HG03095 (cell line): ENCODE measurements around the gene ZNF496.
"Not testable (repeated sequence)": the region's sequence is repeated elsewhere in the genome, so short reads cannot be mapped to it uniquely, and the experiment has no call there.

Experiments used
- ATAC-seq: cut with Tn5 transposase; IDR thresholded peaks from one replicate; pipeline ENCODE4 v1.9.1; 2021; ENCODE audit warnings: moderate library complexity; ENCODE audit not compliant: unreplicated experiment

Gene ZNF496

DNA sequence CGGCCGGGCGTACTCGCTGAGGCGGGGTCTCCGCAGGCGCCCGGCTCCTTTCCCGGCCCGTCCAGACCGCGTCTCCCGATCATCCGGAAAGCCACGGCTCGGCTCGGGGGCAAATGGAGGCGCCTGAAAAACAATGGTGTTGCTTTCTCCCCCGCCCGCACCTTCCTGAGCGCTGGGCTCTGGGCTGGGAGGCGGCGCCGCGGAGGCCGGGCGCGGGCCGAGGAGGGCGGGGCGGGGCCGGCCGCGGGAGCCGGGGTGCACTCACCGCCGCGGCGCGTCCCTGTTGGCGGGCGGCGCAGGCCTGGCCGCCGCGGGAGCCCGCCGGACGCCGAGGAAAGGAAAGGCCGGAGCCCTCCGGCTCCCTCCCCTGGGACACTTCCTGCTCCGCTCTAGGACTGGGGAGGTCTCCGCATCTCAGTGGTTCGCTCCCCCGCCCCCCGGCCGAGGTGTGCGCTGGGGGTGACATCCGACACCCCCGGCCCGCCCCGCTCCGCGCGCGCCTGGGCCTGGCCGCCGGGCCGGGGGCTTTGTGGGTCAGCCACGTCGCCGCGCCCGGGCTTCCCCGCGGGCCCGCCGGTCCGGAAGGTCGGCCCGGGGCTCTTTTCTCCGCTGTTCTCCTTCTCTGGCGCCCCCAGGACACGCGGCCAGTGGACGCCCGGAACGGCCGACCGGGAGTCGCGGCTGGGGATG lies at the start of gene ZNF496:
TSS of gene ZNF496 (minus strand) at position 343 of the 690 bp plus-strand sequence. CDS start 2,289 bp downstream, outside the sequence.
- peak; percentile 61 for ATAC-seq

DNA sequence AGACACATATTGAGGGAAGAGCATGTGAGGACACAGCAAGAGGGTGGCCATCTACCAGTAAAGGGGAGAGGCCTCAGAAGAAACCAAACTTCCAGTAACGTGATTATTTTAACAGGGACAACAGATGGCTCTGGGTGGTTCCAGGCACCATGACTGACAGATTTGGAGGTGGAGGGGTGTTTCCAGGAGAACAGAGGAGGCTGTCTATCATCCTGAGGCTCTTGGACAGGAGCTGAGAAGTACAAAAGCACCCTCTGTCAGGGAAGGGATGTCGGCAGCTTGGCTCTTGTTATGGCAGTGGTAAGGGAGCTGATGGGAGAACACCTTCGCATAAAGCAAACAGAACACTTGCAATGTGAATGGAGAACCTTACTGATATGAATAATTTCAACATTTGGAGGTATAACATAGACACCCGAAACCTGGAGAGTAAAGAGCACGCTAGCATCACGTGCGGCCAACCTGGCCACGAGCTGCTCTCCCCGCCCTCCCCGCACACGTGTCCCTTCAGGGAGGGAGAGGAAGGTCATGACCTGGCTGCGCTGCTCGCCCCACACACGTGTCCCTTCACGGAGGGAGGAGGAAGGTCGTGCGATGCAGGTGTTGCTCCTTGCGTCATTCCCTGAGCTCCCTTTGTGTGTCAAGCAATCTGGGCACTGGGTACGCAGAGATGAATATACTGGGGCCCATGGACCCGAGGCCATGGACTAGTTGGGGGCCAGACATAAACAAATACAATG lies 46.8 kb upstream of the ZNF496 start:
- ATAC-seq: no peak

DNA sequence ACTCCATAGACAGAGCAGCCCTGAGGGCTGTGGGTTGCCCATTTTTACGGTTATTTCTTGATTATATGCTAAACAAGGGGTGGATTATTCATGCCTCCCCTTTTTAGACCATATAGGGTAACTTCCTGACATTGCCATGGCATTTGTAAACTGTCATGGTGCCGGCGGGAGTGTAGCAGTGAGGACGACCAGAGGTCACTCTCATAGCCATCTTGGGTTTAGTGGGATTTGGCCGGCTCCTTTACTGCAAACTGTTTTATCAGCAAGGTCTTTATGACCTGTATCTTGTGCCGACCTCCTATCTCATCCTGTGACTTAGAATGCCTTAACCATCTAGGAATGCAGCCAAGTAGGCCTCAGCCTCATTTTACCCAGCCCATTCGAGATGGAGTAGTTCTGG lies 46.0 kb upstream of the ZNF496 start:
- not testable (repeated sequence) for ATAC-seq

DNA sequence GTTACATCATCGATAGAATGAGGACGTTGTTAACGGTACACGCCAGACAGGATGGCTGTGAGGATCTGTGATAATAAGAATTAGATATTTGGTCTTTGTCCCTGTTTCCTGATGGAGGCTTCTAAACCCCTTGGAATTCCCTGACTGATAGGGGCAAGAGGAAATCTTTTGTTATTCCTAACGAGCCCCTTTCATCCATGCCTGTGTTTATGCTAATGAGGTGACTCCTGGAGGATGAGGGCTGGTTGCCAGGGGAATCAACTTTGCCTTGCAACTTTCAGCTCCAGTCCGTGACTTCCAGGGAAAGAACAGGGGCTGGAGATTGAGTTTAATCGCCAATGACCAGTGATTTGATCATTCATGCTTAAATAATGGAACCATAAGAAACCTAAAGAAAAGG lies 45.0 kb upstream of the ZNF496 start:
- no peak for ATAC-seq

DNA sequence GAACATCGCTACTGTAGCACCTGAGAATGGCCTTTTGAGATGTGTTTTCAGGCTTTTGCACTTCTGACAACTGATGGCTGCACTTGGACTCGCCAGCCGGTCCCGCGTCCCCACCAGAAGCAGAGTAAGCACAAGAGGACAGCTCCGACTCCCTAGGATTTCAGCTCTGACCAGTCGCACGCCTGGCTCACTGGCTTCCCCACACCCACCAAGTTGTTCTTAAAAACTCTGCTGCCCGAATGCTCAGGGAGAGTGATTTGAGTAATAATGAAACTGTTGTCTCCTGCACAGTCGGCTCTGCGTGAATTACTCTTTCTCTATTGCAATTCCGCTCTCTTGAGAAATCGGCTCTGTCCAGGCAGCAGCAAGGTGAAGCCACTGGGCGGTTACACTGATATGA lies 44.1 kb upstream of the ZNF496 start:
- no peak for ATAC-seq

DNA sequence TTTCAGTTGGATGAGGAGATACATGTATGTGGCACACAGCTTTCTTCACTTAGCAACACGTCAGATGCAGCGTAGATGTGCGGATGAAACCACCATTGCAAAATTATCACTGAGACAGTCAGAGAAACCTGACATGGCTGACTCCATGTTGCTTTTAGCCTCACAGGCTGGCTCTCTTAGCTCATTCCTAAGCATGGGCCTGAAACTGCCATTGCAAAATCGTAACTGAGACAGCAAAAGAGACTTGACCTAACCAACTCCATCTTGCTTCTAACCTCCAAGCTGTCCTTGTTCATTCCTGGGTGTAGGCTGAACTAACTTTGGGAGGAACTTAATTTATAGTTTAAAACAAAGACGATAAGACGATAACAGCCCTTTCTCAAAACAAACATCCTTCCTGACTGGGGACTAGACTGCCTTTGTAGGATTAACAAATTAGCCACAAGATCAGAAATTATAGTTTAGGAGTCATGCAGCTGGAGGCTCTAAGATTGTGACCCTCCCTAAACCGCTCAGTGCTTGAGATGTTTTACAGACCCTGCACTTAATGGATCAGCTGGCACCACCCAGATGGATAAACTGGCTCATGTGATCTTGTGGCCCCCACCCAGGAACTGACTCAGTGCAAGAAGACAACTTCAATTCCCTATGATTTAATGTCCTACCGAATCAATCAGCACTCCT lies 43.1 kb upstream of the ZNF496 start:
- not testable (repeated sequence) for ATAC-seq

DNA sequence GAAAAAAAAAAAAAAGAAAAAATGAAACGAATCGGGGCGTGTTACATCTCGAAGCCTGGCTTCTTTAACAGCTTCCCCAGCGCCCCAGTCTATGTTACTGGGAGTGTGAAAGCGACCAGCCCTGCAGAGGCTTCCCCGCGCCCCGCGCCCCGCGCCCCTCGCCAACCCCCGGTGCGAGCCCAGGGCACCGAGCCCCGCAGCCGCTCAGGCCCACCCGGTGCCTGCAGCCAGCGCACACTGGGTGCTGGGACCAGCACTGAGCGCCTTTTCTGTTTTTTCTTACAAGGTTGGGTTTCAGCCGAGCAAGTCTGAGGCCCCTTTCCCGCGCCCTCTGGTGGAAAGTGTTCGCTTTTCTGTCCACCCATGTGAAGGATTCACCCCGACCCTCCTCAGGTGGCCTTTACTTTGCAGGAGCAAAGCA lies 42.1 kb upstream of the ZNF496 start:
- ATAC-seq: peak; percentile 59

DNA sequence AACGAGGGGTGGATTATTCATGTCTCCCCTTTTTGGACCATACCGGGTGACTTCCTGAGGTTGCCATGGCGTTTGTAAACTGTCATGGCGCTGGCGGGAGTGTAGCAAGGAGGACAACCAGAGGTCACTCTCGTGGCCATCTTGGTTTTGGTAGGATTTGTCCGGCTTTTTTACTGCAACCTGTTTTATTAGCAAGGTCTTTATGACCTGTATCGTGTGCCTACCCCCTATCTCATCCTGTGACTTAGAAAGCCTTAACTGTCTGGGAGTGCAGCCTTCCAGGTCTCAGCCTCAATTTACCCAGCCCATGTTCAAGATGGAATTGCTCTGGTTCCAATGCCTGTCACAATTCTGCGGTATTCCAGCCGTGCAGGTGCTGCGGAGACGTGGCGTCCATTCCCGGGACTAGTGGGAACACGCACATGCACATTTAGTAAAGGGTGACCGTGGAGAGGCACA lies 40.2 kb upstream of the ZNF496 start:
- ATAC-seq: no peak

DNA sequence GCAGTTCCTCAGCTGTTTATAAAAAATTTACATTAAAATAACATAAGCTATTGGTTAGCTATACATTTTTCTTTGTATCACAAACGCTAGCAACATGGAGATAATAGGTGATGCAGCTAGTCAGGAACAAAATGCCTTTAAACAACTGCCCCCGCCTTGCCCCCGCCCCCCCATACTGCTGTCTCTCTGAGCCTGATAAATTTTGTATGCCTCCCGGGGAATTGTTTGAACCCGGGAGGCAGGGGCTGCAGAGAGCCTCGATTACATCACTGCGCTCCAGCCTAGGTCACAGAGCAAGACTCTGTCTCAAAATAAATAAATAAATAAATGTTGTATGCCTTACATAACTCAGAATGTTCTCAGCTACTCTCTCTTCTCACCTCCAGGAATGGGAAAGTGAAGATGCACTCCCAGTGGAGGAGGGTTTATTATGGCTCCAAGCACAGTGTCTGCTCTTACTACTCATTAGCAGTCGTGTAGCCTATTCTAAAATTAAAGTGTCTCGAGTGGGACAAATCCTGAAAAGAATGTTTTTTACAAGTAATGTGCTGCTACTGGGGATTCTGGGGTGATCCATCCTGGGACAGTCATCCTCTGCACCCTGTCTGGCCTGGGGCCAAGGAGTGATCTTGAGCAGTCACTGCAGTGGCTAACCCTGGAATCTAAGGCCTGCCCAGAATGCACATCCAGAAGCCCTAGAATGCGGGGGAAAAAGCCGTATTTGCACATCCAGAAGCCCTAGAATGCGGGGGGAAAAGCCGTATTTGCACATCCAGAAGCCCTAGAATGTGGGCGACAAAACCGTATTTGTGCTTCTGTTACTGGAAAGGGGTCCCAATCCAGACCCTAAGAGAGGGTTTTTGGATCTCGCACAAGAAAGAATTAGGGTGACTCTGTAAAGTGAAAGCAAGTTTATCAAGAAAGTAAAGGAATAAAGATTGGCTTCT lies 39.4 kb upstream of the ZNF496 start:
- ATAC-seq: no peak

DNA sequence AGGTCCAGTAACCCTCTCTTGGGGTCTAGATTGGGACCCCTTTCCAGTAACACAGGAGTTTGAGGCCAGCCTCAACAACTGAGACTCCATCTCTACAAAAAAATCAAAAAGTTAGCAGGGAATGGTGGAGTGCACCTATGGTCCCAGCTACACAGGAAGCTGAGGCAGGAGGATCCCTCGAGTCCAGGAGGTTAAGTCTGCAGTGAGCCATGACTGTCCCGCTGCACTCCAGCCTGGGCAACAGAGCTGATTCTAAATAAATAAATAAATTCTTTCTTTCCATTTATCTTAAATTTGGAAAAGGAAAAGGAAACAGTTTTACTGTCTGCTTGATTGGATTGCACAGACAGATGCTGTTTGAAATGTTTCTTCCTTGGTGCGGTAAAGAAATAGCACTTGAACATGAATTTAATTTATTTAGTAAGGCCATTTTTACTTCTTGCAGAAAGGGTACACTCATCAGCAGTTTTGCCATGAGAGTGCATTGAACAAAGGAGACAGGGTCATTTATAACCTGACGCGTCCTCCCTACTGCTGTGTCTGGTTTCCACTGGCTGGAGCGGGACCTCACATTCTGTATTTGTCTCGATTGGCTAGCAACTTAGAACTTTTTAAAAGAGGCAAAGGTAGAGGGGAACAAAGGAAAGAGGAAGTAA lies 37.0 kb upstream of the ZNF496 start:
- ATAC-seq: no peak

DNA sequence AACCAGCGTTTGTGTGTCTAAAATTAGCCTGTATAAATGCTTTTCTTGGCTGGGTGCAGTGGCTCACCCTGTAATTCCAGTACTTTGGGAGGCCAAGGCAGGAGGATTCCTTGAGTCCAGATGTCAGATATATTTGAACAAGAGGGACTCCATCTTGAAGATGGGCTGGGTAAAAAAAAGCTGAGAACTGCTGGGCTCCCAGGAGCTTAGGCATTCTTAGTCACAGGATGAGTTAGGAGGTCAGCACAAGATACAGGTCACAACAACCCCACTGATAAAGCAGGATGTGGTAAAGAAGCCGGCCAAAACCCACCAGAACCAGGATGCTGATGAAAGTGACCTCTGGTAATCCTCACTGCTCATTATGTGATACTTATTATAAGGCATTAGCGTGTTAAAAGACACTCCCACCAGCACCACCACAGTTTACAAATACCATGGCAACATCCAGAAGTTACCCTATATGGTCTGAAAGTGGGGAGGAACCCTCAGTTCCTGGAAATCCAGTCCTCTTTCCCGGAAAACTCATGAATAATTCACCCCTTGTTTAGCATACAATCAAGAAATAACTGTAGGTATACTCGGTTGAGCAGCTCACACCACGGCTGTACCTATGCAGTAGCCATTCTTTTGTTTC lies 36.2 kb upstream of the ZNF496 start:
- ATAC-seq: no peak

DNA sequence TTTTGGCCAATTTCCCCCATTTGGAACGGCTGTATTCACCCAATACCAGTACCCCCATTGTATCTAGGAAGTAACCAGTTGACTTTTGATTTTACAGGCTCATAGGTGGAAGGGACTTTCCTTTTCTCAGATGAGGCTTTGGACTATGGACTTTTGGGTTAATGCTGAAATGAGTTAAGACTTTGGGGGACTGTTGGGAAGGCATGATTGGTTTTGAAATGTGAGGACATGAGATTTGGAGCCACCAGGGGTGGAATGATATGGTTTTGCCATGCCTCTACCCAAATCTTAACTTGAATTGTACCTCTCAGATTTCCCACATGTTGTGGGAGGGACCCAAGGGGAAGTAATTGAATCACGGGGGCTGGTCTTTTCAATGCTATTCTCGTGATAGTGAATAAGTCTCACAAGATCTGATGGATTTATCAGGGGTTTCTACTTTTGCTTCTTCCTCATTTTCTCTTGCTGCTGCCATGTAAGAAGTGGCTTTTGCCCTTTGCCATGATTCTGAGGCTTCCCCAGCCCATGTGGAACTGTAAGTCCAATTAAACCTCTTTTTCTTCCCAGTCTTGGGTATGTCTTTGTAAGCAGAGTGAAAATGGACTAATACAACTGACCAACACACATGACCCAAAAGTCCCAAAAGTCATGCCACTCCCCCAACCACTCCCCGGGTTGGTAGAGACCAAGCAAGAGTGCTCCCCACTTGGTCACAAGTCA lies 35.4 kb upstream of the ZNF496 start:
- no peak for ATAC-seq

DNA sequence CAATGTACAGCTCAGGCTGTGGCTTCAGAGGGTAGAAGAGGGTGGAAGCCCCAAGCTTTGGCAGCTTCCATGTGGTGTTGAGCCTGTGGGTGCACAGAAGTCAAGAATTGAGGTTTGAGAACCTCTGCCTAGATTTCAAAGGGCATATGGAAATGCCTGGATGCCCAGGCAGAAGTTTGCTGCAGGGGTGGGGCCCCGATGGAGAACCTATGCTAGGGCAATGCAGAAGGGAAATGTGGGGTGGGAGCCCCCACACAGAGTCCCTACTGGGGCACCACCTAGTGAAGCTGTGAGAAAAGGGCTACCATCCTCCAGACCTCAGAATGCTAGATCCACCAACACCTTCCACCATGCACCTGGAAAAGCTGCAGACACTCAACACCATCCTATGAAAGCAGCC lies 34.7 kb upstream of the ZNF496 start:
- ATAC-seq: not testable (repeated sequence)

DNA sequence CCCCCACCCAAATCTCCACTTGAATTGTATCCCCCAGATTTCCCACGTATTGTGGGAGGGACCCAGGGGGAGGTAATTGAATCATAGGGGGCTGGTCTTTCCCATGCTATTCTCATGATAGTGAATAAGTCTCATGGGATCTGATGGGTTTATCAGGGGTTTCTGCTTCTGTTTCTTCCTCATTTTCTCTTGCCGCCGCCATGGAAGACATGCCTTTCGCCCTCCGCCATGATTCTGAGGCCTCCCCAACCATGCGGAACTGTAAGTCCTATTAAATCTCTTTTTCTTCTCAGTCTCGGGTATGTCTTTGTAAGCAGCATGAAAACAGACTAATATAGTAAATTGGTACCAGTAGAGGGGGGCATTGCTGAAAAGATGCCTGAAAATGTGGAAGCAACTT lies 33.4 kb upstream of the ZNF496 start:
- no peak for ATAC-seq

DNA sequence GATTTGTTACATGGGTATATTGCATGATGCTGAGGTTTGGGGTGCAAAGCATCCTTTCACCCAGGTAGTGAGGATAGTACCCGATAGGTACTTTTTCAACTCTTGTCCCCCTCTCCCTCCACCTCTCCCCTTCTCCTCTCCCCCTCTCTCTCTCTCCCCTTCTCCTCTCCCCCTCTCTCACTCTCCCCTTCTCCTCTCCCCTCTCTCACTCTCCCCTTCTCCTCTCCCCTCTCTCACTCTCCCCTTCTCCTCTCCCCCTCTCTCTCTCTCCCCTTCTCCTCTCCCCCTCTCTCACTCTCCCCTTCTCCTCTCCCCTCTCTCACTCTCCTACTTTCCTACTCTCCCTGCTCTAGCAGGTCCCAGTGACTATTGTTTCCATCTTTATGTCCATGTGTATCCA lies 31.3 kb upstream of the ZNF496 start:
- ATAC-seq: not testable (repeated sequence)

DNA sequence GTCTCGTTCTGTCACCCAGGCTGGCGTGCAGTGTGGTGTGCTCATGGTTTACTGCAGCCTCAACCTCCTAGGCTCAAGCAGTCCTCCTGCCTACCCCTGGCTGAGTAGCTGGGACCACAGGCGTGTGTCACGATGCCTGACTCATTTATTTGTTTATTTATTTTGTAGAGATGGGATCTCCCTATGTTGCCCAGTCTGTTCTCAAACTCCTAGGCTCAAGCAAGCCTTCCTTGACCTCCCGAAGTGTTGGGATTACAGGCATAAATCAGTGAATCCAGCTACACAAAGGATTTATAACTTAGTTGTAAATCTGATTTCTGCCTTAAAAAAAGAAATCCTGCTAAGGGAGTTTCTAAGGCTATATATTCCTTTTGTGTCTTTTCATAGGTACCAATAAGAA lies 30.5 kb upstream of the ZNF496 start:
- ATAC-seq: no peak

DNA sequence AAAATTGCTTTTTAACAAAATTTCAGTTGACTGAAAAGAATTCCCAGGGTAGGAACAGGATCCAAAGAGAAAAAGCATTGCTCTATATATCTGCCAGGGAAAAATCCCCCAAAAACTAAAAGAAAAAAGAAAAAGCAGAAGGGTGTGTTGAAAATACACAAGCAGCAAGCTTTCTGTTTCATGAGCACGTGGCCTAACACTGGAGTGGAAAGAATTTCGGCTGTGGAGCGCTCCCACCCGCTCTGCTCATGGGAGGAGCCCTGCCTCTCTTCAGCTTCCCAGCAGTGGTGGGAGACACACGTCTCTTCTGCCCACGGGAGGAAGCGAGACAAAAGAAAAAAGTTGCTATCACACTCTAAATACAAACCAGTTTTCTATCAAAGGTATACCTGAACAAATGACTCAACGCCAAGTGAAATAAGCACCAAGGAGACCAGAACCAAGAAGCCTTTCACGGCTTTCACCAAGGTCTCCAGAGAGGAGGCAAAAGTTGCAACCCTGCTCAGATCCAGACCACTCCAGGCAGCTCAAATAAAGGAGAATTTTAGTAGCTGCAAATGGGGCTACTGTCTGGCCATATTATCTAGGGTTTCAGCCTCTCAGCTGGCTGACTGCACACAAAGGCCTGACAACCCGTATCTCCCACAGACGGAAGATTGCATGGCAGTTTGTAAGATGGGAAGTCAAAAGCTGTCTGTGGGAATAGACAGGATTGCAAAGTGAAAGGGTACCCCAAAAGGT lies 29.5 kb upstream of the ZNF496 start:
- no peak for ATAC-seq

DNA sequence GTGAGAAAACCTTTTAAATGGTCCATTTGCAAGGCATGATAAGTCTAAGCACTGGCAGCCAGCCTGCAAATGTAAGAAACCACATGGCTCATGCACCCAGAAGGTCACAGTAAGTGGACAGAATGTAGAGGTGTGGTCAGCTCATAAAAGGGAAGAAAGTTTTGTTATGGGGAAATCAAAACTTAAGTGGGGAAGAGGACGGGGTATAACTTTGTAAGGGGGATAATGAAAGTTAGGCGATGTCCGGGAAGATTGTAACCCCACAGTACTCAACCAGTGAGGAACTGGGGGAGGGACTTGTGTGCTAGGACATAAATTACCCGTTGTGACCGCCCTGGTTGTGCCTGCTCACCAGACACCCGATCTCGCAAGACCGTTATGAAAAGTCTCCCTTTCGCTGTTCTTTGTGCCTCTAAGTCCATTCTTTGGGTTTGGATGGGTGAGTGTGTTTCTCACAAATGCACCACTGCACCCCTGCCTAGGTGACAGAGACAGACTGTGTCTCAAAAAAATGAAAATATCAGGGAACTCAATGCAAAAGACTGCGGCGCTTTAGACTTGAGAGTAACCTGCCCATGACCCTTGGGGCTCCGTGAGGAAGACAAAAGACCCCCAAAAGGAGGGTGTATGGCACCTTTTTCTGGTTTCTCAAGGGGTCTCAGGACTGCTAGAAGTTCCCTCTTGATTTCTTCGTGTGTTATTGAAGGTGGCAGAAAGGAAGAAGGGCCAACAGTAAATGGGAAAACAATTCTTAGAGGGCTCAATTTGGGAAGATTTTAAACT lies 28.6 kb upstream of the ZNF496 start:
- ATAC-seq: no peak
